IPS-20b (cell line): ENCODE data around the gene FBXO38.
"Not testable (repeated sequence)": the region's sequence is repeated elsewhere in the genome, so short reads cannot be mapped to it uniquely, and the experiment has no call there.

Experiments
- H3K27ac ChIP-seq: one replicate; pipeline ENCODE4 v1.5.1; 2013; ENCODE audit warnings: low read length
- H3K27me3 ChIP-seq: 2 replicates; pipeline ENCODE4 v1.6.1; 2013; ENCODE audit warnings: mild to moderate bottlenecking, low read length, inconsistent platforms; ENCODE audit not compliant: insufficient read depth
- H3K36me3 ChIP-seq: 2 replicates; pipeline ENCODE4 v1.6.1; 2013; ENCODE audit warnings: low read depth, mild to moderate bottlenecking, inconsistent platforms, low read length, moderate library complexity; ENCODE audit not compliant: insufficient read depth
- H3K4me1 ChIP-seq: 2 replicates; pipeline ENCODE4 v1.6.1; 2013; ENCODE audit warnings: mild to moderate bottlenecking, control low read depth, inconsistent platforms, low read length, moderate library complexity; ENCODE audit not compliant: insufficient read depth
- H3K4me3 ChIP-seq: 2 replicates; pipeline ENCODE4 v1.5.1; 2013; ENCODE audit warnings: mild to moderate bottlenecking, low read length, inconsistent platforms
- H3K9ac ChIP-seq: 2 replicates; pipeline ENCODE4 v1.6.1; 2013; ENCODE audit warnings: low read depth, mild to moderate bottlenecking, inconsistent platforms, low read length, moderate library complexity
- H3K9me3 ChIP-seq: 2 replicates; pipeline ENCODE4 v1.6.1; 2013; ENCODE audit warnings: mild to moderate bottlenecking, low read depth, low read length, inconsistent platforms; ENCODE audit not compliant: insufficient read depth

FBXO38 gene

DNA sequence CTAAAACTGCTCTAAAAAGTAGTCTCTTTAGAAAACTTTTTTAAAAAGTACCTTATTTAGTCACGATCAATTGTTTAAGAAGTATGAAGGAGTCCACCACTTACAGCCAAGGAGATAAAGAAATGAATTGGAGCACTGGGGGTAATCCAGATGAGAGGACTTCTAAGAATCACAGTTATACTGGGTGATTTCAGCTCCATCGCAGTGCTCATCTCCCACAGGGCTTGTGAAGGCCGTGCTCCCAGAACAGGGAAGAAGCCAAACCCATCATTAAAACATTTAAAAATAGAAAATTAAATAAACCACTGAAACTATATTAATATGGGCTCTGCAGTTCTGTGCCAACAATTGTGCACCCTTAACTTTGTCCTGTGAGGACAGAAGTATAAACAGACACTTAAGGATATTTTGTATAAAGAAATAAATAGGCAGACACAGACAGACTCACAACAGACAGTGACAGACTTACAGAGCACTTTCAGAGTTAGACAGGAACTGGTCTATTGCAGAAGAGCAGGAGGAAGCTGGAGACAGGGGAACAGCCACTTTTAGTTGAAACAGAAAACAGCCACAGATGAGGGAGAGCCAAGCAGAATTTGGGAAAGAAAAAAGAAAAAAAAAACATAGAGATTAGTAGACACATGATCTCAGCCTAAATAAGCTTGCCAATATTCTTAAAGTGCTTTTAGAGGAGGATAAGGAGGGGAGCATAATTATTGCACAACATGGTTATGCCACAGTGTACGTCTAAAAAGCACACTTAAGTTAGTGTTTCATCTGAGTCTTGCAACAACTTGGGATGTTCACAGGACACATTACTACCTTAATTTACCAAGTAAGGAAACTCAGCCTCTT, 81.8 kb downstream of the FBXO38 start:
- no peak overlapping the region for H3K27ac ChIP-seq
- H3K36me3 ChIP-seq = no peaks in the 10 kb centered on the region
- H3K4me3 ChIP-seq = no peak overlapping the region
- H3K9ac ChIP-seq = no peak overlapping the region
- H3K4me1 ChIP-seq = no peaks in the 10 kb centered on the region
- no peaks in the 10 kb centered on the region for H3K27me3 ChIP-seq
- H3K9me3 ChIP-seq = no peaks in the 10 kb centered on the region

DNA sequence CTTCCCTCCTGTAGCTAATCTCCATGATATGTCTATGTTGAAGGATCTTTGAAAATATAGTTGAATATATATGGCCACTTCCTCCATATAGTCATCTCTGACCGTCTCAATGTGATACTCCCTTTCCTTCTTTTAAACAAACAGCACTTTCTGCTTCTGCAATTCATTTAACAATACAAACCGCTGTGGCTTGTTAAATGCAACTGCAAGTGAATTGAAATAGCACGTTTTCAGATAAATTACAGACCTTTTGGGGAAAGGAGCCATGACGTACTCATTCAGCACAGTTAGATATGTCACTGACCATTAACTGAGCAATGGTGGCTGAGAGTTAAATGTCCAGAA, 82.5 kb downstream of the FBXO38 start:
- no peaks in the 10 kb centered on the region for H3K36me3 ChIP-seq
- no peak overlapping the region for H3K4me3 ChIP-seq
- H3K9ac ChIP-seq = no peak overlapping the region
- H3K9me3 ChIP-seq = no peaks in the 10 kb centered on the region
- H3K27me3 ChIP-seq = no peaks in the 10 kb centered on the region
- H3K27ac ChIP-seq = no peak overlapping the region
- H3K4me1 ChIP-seq = no peaks in the 10 kb centered on the region

DNA sequence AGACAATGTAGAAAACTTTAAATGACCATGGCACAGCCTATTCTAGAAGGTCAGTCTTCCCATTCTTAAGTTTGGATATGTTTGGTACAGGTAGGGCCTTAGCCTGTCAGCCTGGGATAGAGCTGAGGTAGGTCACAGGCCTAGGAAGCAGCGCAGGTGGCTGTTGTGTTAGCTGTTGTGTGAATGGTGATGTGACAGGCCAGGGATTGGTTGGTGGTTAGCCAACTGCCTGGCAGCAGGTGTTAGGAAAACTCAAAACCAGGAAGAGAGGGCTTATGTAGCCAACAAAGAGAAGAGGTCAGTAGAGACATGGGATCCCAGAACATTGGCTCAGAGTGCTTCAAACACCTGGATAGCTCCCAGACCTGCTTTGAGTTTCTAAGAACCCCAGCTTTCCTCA, 84.2 kb downstream of the FBXO38 start:
- Histone ChIP-seq H3K27ac (no peak overlapping the region), H3K36me3 (no peaks in the 10 kb centered on the region), H3K4me1 (no peaks in the 10 kb centered on the region), H3K4me3 (no peak overlapping the region), H3K9ac (no peak overlapping the region), H3K9me3 (no peaks in the 10 kb centered on the region), H3K27me3 (no peaks in the 10 kb centered on the region)

DNA sequence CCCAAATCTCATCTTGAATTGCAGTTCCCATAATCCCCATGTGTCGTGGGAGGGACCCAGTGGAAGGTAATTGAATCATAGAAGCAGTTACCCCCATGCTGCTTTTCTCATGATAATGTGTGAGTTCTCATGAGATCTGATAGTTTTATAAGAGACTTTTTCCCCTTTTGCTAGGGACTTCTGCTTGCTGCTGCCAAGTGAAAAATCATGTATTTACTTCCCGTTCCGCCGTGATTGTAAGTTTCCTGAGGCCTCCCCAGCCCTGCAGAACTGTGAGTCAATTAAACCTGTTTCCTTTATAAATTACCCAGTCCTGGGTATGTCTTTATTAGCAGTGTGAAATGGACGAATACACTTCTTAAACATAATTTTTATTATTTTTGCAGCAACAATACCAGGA, 85.0 kb downstream of the FBXO38 start:
- H3K27ac ChIP-seq, H3K36me3 ChIP-seq, H3K4me1 ChIP-seq, H3K9me3 ChIP-seq, H3K4me3 ChIP-seq, H3K9ac ChIP-seq, H3K27me3 ChIP-seq: not testable (repeated sequence)

DNA sequence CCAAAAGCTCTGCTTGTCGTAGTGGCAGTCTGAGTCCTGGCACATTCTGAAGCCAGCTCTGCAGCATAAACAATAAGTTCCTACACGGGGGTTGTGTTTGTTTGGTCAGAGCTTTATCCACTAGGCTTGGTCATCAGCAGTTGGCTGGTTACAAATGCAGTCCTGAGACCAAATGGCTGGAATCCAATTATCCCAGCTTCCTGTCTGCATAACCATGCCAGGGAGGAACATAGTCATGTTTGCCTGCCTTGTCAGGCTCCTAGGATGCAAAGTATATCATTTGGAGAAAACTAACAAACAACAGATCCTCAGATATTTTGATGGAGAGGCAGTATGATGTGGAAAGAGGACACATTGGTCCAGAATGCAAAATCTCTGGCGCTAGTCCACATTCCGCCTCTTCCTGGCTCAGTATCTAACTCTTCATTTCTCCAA, 85.8 kb downstream of the FBXO38 start:
- no peak overlapping the region for H3K27ac ChIP-seq
- H3K4me3 ChIP-seq = no peak overlapping the region

DNA sequence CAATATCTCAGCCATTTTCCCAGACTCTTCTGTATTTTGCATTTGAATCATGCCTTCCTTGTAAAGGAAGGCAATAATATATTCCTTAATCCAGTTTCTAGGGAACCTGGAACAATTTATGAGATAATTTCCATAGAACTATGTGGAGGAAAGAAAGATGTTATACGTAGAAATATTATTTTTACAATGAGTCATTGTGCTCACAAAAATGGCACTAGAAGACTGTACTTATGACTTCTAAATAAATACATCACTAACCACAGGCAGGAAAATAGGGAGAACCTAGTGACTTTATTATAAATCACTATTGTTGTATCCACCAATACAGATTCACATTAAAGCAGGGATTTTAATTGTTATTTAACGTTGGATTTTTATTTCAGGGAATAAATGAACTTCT, 87.6 kb downstream of the FBXO38 start:
- H3K27ac ChIP-seq = no peak overlapping the region
- no peaks in the 10 kb centered on the region for H3K36me3 ChIP-seq
- H3K27me3 ChIP-seq = no peaks in the 10 kb centered on the region
- H3K9me3 ChIP-seq = no peaks in the 10 kb centered on the region
- H3K4me1 ChIP-seq = no peaks in the 10 kb centered on the region
- H3K9ac ChIP-seq = no peak overlapping the region
- H3K4me3 ChIP-seq = no peak overlapping the region

More for the DNA sequence above, 85.8 kb downstream of the FBXO38 start:
- Histone ChIP-seq H3K4me1 (no peaks in the 10 kb centered on the region), H3K27me3 (no peaks in the 10 kb centered on the region), H3K9ac (no peak overlapping the region), H3K9me3 (no peaks in the 10 kb centered on the region), H3K36me3 (no peaks in the 10 kb centered on the region)

DNA sequence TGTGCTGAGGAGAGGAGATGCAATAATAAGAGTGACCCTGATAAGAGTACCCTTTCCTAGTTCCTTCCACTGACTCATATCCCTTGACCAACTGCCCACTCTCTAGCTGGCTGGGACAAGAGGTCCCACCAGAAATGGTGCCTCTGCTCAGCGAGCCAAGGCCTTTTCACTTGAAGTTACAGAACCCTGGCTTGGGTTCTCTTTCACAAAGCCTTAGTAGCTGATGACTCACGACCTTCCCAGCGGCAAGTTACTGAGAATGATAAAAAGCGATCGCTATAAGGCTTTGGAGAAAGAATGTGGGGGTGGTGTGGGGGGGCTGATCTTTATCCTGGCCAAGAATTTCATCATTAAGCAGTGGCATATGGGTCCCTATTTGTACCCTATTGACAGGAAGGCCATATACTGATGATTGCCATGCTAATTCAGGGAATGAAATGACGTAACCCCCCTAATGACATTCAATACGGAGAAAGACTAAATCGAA, 90.3 kb downstream of the FBXO38 start:
- no peaks in the 10 kb centered on the region for H3K4me1 ChIP-seq
- no peak overlapping the region for H3K27ac ChIP-seq
- H3K36me3 ChIP-seq = no peaks in the 10 kb centered on the region
- no peaks in the 10 kb centered on the region for H3K9me3 ChIP-seq
- H3K27me3 ChIP-seq = no peaks in the 10 kb centered on the region
- no peak overlapping the region for H3K9ac ChIP-seq
- H3K4me3 ChIP-seq = no peak overlapping the region

DNA sequence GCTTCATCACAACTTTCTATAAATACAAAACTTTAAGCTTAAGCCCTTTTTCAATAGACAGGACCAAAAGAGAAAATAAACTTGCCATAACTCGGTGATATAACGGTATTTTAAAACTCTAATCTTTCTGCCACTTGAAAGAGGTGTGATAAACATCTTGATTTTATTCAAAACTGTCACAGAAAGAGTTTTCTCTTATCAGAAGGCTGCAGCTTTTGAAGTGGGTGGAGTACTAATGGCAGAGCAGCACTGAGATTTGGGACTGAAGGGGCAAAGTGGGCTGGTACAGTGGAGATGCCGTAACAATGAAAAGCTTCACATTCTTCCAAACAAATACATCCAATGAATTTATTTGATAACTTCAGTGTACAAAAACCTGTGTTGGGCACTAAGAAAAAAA, 92.5 kb downstream of the FBXO38 start:
- Histone ChIP-seq H3K27me3 (no peaks in the 10 kb centered on the region), H3K9ac (no peak overlapping the region), H3K27ac (no peak overlapping the region), H3K4me3 (no peak overlapping the region), H3K4me1 (no peaks in the 10 kb centered on the region), H3K36me3 (no peaks in the 10 kb centered on the region), H3K9me3 (no peaks in the 10 kb centered on the region)

DNA sequence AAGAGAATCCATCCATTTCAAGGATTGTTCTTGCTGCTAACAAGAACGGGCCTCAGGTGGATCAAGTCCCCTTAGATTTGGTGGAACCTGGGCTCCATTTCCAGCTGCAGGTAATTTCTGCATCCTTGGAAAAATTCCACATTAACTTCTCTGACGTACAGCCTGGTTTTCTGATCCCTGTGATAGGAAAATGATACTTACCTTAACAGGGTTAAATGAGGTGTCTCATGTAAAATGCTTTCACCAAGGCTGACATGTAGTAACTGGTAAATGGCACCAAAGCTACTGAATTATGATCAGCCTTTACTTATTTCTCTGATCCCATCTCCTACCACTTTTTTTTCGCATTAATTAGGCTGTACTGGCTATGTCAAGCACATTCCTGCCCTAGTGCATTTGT, 93.7 kb downstream of the FBXO38 start:
- H3K9me3 ChIP-seq = no peaks in the 10 kb centered on the region
- no peak overlapping the region for H3K9ac ChIP-seq
- H3K27ac ChIP-seq = no peak overlapping the region
- no peak overlapping the region for H3K4me3 ChIP-seq
- no peaks in the 10 kb centered on the region for H3K27me3 ChIP-seq
- H3K36me3 ChIP-seq = no peaks in the 10 kb centered on the region
- H3K4me1 ChIP-seq = no peaks in the 10 kb centered on the region

DNA sequence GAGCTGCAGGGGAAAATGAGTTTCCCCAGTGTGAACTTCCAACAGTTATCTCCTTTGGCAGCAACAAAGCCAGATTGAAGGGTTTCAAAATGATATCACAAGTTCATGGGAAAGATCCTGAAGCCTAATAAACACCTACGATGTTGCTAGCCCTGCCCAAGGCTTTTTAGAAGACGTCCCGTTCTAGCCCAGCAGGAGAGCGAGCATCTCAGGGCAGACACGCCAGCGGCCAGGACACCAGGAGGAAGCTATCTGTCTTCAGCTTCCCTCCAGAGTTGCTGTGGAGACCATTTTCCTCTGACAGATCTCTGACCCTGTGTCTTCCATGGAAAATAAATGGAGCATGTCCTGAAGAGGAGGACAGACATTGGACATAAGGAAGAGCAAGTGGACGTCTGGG, 98.4 kb downstream of the FBXO38 start:
- peaks cover 18% of the 10 kb centered on the region for H3K27me3 ChIP-seq
- H3K4me1 ChIP-seq = no peaks in the 10 kb centered on the region
- no peaks in the 10 kb centered on the region for H3K9me3 ChIP-seq
- H3K27ac ChIP-seq = no peak overlapping the region
- no peak overlapping the region for H3K4me3 ChIP-seq
- no peaks in the 10 kb centered on the region for H3K36me3 ChIP-seq
- H3K9ac ChIP-seq = no peak overlapping the region

DNA sequence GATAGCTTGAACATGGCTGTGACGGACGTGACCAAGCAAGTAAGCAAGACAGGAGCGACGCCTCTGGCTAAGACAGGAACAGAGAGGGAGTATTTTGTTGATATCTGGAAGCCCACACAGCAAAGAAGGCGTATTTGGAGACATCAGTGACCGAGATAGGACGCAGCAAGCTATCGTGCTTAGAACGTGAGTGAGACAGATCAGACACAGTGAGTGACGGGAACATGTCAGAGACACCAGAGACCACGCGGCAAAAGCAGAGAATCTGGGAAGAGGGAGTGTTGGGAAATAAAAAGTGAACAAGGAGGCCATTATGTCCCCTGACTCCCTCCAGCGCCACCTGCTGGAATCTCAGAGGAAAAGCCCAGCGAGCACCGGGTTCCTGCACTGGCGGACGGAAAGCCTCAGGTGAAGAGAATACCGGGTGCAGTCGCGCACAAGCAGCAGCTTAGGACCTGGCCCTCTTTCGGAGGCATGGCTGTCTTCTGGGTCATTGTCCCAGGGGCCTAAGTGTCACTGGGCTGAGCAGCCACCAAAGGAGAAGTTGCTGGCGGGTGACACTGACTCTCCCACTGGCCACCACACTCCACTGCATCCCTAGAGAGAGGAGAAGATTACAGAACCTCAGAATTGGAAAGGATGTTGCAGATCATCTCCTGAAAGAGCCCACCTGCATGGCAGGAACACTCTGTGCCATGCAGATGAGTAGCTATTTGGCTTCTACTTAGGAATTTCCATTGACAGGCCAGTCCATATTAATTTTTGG, 99.1 kb downstream of the FBXO38 start:
- Histone ChIP-seq H3K27ac (no peak overlapping the region), H3K4me3 (no peak overlapping the region), H3K36me3 (no peaks in the 10 kb centered on the region), H3K4me1 (no peaks in the 10 kb centered on the region), H3K9ac (no peak overlapping the region), H3K9me3 (no peaks in the 10 kb centered on the region), H3K27me3 (peaks cover 20% of the 10 kb centered on the region)

DNA sequence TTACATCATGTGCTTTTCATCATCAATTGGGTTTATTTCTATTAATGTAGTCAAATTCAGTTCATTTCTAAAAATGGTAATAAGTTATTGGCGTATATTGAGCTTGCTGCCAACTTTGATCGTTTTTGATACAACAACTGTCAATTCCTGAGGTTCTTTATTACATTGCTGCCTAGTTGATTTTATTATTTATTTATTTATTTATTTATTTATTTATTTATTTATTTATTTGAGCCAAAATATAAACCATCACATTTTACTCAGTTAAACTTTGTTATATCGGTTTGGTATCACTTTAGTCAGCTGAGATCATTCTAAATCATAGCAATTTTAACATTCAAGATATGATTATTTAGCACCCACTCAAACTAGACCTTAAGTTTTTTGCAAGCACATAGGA, 100.0 kb downstream of the FBXO38 start:
- no peaks in the 10 kb centered on the region for H3K4me1 ChIP-seq
- no peak overlapping the region for H3K27ac ChIP-seq
- H3K4me3 ChIP-seq = no peak overlapping the region
- no peaks in the 10 kb centered on the region for H3K36me3 ChIP-seq
- peaks cover 21% of the 10 kb centered on the region for H3K27me3 ChIP-seq
- H3K9ac ChIP-seq = no peak overlapping the region
- no peaks in the 10 kb centered on the region for H3K9me3 ChIP-seq
